H1 (cell line): ENCODE results near the gene TTC3. TPM values are rescaled to one million over a fixed set of nuclear protein-coding genes. Genes with fewer than 3 reads are reported as not detected.

Experiments
- CHD7 ChIP-seq: fragments of 300-600 bp; sonication (generic); IDR thresholded peaks from 2 replicates; pipeline ENCODE4 v1.7.1; 2012; ENCODE audit warnings: low read length, moderate library complexity, mild to moderate bottlenecking, inconsistent platforms; ENCODE audit not compliant: insufficient replicate concordance
- polyA plus RNA-seq, 7 experiments: library from polyadenylated mRNA; depleted of rRNA in 3 of 7; stranded (reverse) in 5 of 7; unstranded in 2 of 7; fragments of >200 nt in 5 of 7; fragments of 200-250 nt in 2 of 7; gene quantifications; 1 replicate in 5 of 7; 2 replicates in 1 of 7; 4 replicates in 1 of 7; pipeline versions ENCODE4 v1.2.1 to v1.2.3, GENCODE V29; 2011 to 2013; ENCODE audit warnings: missing spikeins in 2 of 7, mixed read lengths in 2 of 7
- total RNA-seq: library from RNA; stranded (reverse); fragmentation: NEBNext Ultra II Directional; extraction: Animal tissue kit (Norgen Biotek cat#: 25700); gene quantifications from 2 replicates; pipeline ENCODE4 v1.2.1, GENCODE V29; 2021

The TTC3 gene
- total and polyA plus RNA-seq, 2 of the 8 experiments (the other 6 are each of a cell fraction or from before 2014, with no cell fraction given), result 11.0 to 36.2 TPM

GRCh38 chr21:37232274-37233018 is 159.4 kb downstream of the TTC3 start (continued):
- no peak for TF ChIP-seq CHD7
